SH-SY5Y (cell line): ENCODE data around the gene MEMO1.

Experiments used
- GATA2 ChIP-seq: IDR thresholded peaks from 2 replicates; pipeline ENCODE4 v1.6.1; 2011; ENCODE audit warnings: mild to moderate bottlenecking, low read depth, low read length
- GATA3 ChIP-seq: IDR thresholded peaks from 2 replicates; pipeline ENCODE4 v1.6.1; 2011; ENCODE audit warnings: low read depth, mild to moderate bottlenecking, low read length, moderate library complexity

DNA sequence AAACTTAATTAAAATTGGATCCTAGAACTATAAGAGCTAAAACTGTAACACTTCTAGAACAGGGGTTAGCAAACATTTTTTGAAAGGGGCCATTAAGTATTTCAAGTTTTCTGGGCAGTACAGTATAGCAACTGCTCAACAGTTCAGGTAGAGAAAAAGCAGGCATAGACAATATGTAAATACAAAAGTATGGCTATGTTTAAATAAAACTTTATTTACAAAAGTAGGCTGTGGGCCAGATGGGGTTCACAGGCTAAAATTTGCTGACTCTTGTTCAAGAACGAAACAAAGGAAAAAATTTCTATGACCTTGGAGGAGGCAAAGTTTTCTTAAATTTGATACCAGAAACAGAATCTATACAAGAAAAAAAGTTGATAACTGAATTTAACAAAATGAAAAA, 114.5 kb downstream of the MEMO1 start:
- no peak for TF ChIP-seq GATA2
- TF ChIP-seq GATA3 = no peak
